Lung (tissue), 12 donors: Measurements from ENCODE around the gene PABPC3. TPM values are rescaled to one million over a fixed set of nuclear protein-coding genes. Genes with fewer than 3 reads are reported as not detected.

Experiments
- ATAC-seq: fragments of 200-7000 bp; cut with Tn5 transposase; one replicate; pipeline ENCODE4 v1.9.1; 2020; ENCODE audit warnings: moderate number of reproducible peaks; ENCODE audit not compliant: insufficient read depth, low FRiP score
- DNase-seq, 3 donors: peaks; one replicate each; pipeline ENCODE4 v3.0.0-alpha.2; 2013 to 2017
- H3K27ac ChIP-seq, 2 donors: one replicate each; pipeline ENCODE4 v1.5.1; 2013; ENCODE audit warnings: mild to moderate bottlenecking in 2 of 2, moderate library complexity in 2 of 2, control low read depth in 1 of 2, inconsistent platforms in 1 of 2, low read depth in 1 of 2, low read length in 1 of 2
- H3K27me3 ChIP-seq, 3 donors: one replicate each; pipeline ENCODE4 v1.5.1; 2013; ENCODE audit warnings: low read length in 2 of 3; ENCODE audit not compliant: control insufficient read depth in 3 of 3, insufficient read depth in 3 of 3
- H3K36me3 ChIP-seq, 4 donors: one replicate each; pipeline ENCODE4 v1.5.1; 2013; ENCODE audit warnings: low read length in 4 of 4, mild to moderate bottlenecking in 1 of 4, moderate library complexity in 1 of 4; ENCODE audit not compliant: control insufficient read depth in 4 of 4, insufficient read depth in 4 of 4
- H3K4me1 ChIP-seq, 5 donors: one replicate each; pipeline ENCODE4 v1.5.1; 2013; ENCODE audit warnings: low read length in 5 of 5, mild to moderate bottlenecking in 2 of 5, moderate library complexity in 1 of 5; ENCODE audit not compliant: control insufficient read depth in 5 of 5, insufficient read depth in 5 of 5
- H3K4me3 ChIP-seq: one replicate; pipeline ENCODE4 v1.5.1; 2013; ENCODE audit warnings: mild to moderate bottlenecking, control low read depth, moderate library complexity
- H3K9ac ChIP-seq, 2 donors: one replicate each; pipeline ENCODE4 v1.5.1; 2013; ENCODE audit warnings: low read length in 2 of 2, control low read depth in 1 of 2; ENCODE audit not compliant: insufficient read depth in 1 of 2
- H3K9me3 ChIP-seq, 4 donors: one replicate each; pipeline ENCODE4 v1.5.1; 2013; ENCODE audit warnings: low read length in 3 of 4, mild to moderate bottlenecking in 1 of 4, moderate library complexity in 1 of 4; ENCODE audit not compliant: control insufficient read depth in 4 of 4, insufficient read depth in 3 of 4
- CTCF ChIP-seq: IDR thresholded peaks from 2 replicates; pipeline ENCODE4 v1.5.1; 2012; ENCODE audit warnings: mild to moderate bottlenecking; ENCODE audit errors: control extremely low read depth, extremely low read depth
- WGBS, 2 donors: extraction: QIAGEN DNeasy Blood & Tissue Kit; methylation state at CpG; one replicate each; pipeline ENCODE4 v1.1.7; 2013; 5-methylcytosine and 5-hydroxymethylcytosine counted together
- polyA plus RNA-seq, 2 donors: library from polyadenylated mRNA; stranded (reverse); fragments of 200-250 nt; gene quantifications; one replicate each; pipeline ENCODE4 v1.2.1, GENCODE V29; 2013
- total RNA-seq, 2 donors: library from RNA; depleted of rRNA in 1 of 2; stranded (reverse); fragments of >200 nt in 1 of 2; gene quantifications; one replicate each; pipeline ENCODE4 v1.2.1, GENCODE V29; 2014 to 2021
- donor health status: control.
- donor health status: control.
- donor health status: Bipolar disorder and iron deficiency.
- donor health status: healthy.
- donor health status: DM: yes; HTN: yes; CAD: no.

PABPC3 gene
- total and polyA plus RNA-seq, 4 donors: 0.02 to 0.51 (median 0.14) TPM

DNA sequence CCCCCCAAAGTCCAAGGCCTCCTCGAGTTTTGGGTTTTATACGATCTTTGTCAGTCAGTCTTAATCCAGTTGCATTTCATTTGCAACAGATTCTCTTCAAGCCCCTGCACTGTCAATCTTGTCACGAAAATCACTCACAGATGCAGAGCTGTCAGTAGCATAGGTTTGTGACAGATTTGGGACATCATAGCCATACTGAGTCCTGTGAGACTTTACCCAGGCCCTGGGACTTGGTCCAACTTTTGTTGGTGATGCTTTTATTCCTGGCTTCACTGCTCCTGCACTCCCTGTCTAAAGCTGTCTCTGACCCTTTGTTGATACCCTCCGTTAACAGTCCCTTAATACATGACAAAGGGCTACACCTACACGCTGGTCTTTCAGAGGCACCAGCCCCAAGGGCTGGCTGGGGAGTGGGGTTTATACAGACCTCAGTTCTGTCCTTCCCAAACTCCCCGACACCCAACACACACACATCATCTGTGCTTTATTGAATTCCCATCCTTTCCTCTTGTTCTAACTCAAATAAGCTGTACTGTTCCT, 36.0 kb downstream of the PABPC3 start:
- Histone ChIP-seq H3K4me1 (peaks cover 0 to 25% (median 0%) of the 10 kb centered on the region in 5 donors), H3K27me3 (peaks cover 0 to 7% (median 4%) of the 10 kb centered on the region in 3 donors), H3K4me3 (no peak overlapping the region), H3K36me3 (no peaks in the 10 kb centered on the region), H3K9ac (no peak overlapping the region), H3K27ac (no peak overlapping the region), H3K9me3 (peaks cover 0 to 6% (median 3%) of the 10 kb centered on the region in 4 donors)
- 68 to 80% methylated on average over 6 of the region's 6 CpGs for WGBS, 2 donors
- peak in 1 of 3 donors; percentile 2 for DNase-seq
- TF ChIP-seq CTCF: no peak
- ATAC-seq: no peak

- ATAC-seq (no peak), DNase-seq (peak; percentile 80 to 92 (median 88))
- peaks cover 0 to 7% (median 5%) of the 10 kb centered on the region in 3 donors for H3K27me3 ChIP-seq
- no peaks in the 10 kb centered on the region for H3K36me3 ChIP-seq
- no peak overlapping the region for H3K9ac ChIP-seq
- 61 to 66% methylated on average over 5 of the region's 5 CpGs for WGBS, 2 donors
- H3K4me1 ChIP-seq: peaks cover 0 to 34% (median 0%) of the 10 kb centered on the region in 5 donors
- no peak overlapping the region for H3K4me3 ChIP-seq
- peaks cover 0 to 6% (median 3%) of the 10 kb centered on the region in 4 donors for H3K9me3 ChIP-seq
- no peak for TF ChIP-seq CTCF
- H3K27ac ChIP-seq: no peak overlapping the region
Measured at GRCh38 chr13:25132751-25133390, 36.9 kb downstream of the PABPC3 start.

GRCh38 chr13:25135896-25136295, 40.0 kb downstream of the PABPC3 start:
- TF ChIP-seq CTCF: no peak
- 86 to 94% methylated on average over 4 of the region's 4 CpGs for WGBS, 2 donors
- Histone ChIP-seq H3K27me3 (peaks cover 0 to 7% (median 5%) of the 10 kb centered on the region in 3 donors), H3K4me3 (no peak overlapping the region), H3K27ac (no peak overlapping the region), H3K9ac (no peak overlapping the region), H3K36me3 (no peaks in the 10 kb centered on the region), H3K4me1 (peaks cover 0 to 34% (median 0%) of the 10 kb centered on the region in 5 donors), H3K9me3 (peaks cover 0 to 6% (median 2%) of the 10 kb centered on the region in 4 donors)
- DNase-seq (no peak), ATAC-seq (no peak)
